Measurements from ENCODE around the gene TRPV5. TPM values are rescaled to one million over a fixed set of nuclear protein-coding genes. Genes with fewer than 3 reads are reported as not detected.

TRPV5 gene
- polyA plus RNA-seq, 2 of the 4 experiments (the other 2 are of a cell fraction), result not detected

GRCh38 chr7:142868986-142869415 lies 64.5 kb downstream of the TRPV5 start:
- Histone ChIP-seq H3K4me3 (no peak overlapping the region), H3K4me1 (no peaks in the 10 kb centered on the region), H3K27ac (no peak overlapping the region), H3K9me3 (no peaks in the 10 kb centered on the region), H3K4me2 (no peak overlapping the region)
- ChIA-PET POLR2A (no interaction called here), CTCF (interaction anchor here (0.9 to 1.4 kb wide), 4 partner anchors 15 to 346 kb away, joined by 3 to 5 read pairs (median 4); partner anchors contain the start of gene EPHB6)
- TF ChIP-seq EHMT2 (IDR thresholded peaks at IDR 0.05; ENCODE audit: low read depth) (no peak), ELK1 (IDR thresholded peaks at IDR 0.05; ENCODE audit: low read depth, low read length) (no peak)
- 24% methylated on average over 5 of the region's 11 CpGs for WGBS (ENCODE audit: missing lambda C conversion rate)
- DNase-seq (ENCODE audit: low read depth in 1 of 2, low spot score in 1 of 2) (no peak), ATAC-seq (no peak), FAIRE-seq (no peak)

GRCh38 chr7:142868188-142868985 lies 65.2 kb downstream of the TRPV5 start:
- no peak for FAIRE-seq
- H3K9me3 ChIP-seq, result no peaks in the 10 kb centered on the region
- H3K4me1 ChIP-seq, result no peaks in the 10 kb centered on the region
- no peak overlapping the region for H3K27ac ChIP-seq
- CTCF ChIA-PET, result interaction anchor here (0.9 to 1.4 kb wide), 5 partner anchors 14 to 347 kb away, joined by 3 to 5 read pairs (median 3); partner anchors contain the start of gene EPHB6
- no peak for TF ChIP-seq NFE2L2 (conservative IDR thresholded peaks at IDR 0.05; ENCODE audit: low read length)
- H3K4me2 ChIP-seq, result no peak overlapping the region
- DNase-seq (ENCODE audit: low read depth in 1 of 2, low spot score in 1 of 2), result no peak
- no peak for ATAC-seq
- POLR2A ChIA-PET, result no interaction called here
- H3K4me3 ChIP-seq, result no peak overlapping the region
- 32% methylated on average over 25 of the region's 31 CpGs for WGBS (ENCODE audit: missing lambda C conversion rate)

- DNase-seq (ENCODE audit: low read depth in 1 of 2, low spot score in 1 of 2) (no peak), ATAC-seq (no peak), FAIRE-seq (no peak)
- no peak overlapping the region for H3K27ac ChIP-seq
- no peaks in the 10 kb centered on the region for H3K4me1 ChIP-seq
- H3K4me3 ChIP-seq, result no peak overlapping the region
- ChIA-PET CTCF (interaction anchor here (1.0 to 5.2 kb wide), 12 partner anchors 9 to 331 kb away, joined by 3 to 40 read pairs (median 4); partner anchors contain the start of gene EPHB6), POLR2A (no interaction called here)
- no peaks in the 10 kb centered on the region for H3K9me3 ChIP-seq
- no peak overlapping the region for H3K4me2 ChIP-seq
- WGBS (ENCODE audit: missing lambda C conversion rate), result 66% methylated on average over 12 of the region's 18 CpGs
- TF ChIP-seq PBX3 (IDR thresholded peaks at IDR 0.05) (no peak), E2F6 (IDR thresholded peaks at IDR 0.05; ENCODE audit: borderline replicate concordance, low read depth) (no peak), KDM5A (IDR thresholded peaks at IDR 0.05) (no peak), EP300 (IDR thresholded peaks at IDR 0.05) (no peak), PHF8 (IDR thresholded peaks at IDR 0.05; ENCODE audit: borderline replicate concordance, low read depth) (no peak), TFCP2L1 (CRISPR knock-in tag; IDR thresholded peaks at IDR 0.05) (no peak), HOXB5 (CRISPR knock-in tag; IDR thresholded peaks at IDR 0.05) (no peak), RNF2 (IDR thresholded peaks at IDR 0.05; ENCODE audit: borderline replicate concordance, low read depth) (no peak)
These were observed 66.0 kb downstream of the TRPV5 start for GRCh38 chr7:142867398-142868187.

- ChIA-PET CTCF (interaction anchor here (1.0 to 5.2 kb wide), 16 partner anchors 8 to 353 kb away, joined by 3 to 40 read pairs (median 4); partner anchors contain the start of genes EPHB6 and TRPV5), POLR2A (no interaction called here)
- no peak for ATAC-seq
- Histone ChIP-seq H3K4me1 (no peaks in the 10 kb centered on the region), H3K27ac (no peak overlapping the region), H3K9me3 (no peaks in the 10 kb centered on the region), H3K4me3 (no peak overlapping the region), H3K4me2 (no peak overlapping the region)
- TF ChIP-seq RAD21 (conservative IDR thresholded peaks at IDR 0.05 in 1 of 2, IDR thresholded peaks at IDR 0.05 in 1 of 2) (no peak), E2F6 (IDR thresholded peaks at IDR 0.05; ENCODE audit: borderline replicate concordance, low read depth) (no peak), HDAC2 (IDR thresholded peaks at IDR 0.05) (no peak), JUN (IDR thresholded peaks at IDR 0.05) (no peak), BCL3 (IDR thresholded peaks at IDR 0.05) (no peak), FOSB (CRISPR knock-in tag; IDR thresholded peaks at IDR 0.05) (no peak), HOXB13 (CRISPR knock-in tag; IDR thresholded peaks at IDR 0.05; ENCODE audit: low read depth) (no peak)
- FAIRE-seq, result no peak
- no peak for DNase-seq (ENCODE audit: low read depth in 1 of 2, low spot score in 1 of 2)
- 6% methylated on average over 4 of the region's 4 CpGs for WGBS (ENCODE audit: missing lambda C conversion rate)
These were observed 66.5 kb downstream of the TRPV5 start for GRCh38 chr7:142867097-142867378.

Data from A549 (cell line).